ENCODE data around the gene PRKCE.

DNA sequence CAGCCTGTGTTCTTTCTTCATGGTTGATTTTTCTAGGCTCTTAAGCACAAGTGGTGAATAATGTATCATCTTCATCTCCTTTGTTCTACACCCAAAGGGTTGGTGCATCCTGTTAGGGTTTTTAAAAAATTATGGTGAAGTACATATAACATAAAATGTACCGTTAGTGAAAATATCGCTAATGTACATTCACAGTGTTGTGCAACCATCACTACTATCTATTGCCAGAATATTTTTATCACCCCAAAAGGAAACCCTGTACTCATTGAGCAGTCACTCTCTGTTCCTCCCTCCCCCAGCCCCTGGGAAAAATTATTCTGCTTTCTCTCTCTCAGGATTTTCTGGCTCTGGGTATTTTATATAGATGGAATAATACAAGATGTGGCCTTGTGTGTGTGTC lies 98.5 kb downstream of the PRKCE start:
- TF ChIP-seq CTCF (IDR thresholded peaks at IDR 0.05) (no peak), POLR2A (IDR thresholded peaks at IDR 0.05) (no peak), POLR2AphosphoS5 (IDR thresholded peaks at IDR 0.05) (no peak)
